ENCODE measurements around the gene CTNNBIP1. TPM values are rescaled to one million over a fixed set of nuclear protein-coding genes. Genes with fewer than 3 reads are reported as not detected.
"Not testable (repeated sequence)": the region's sequence is repeated elsewhere in the genome, so short reads cannot be mapped to it uniquely, and the experiment has no call there.

Gene CTNNBIP1
- total and polyA plus RNA-seq, 9 donors = 47.3 to 81.1 (median 58.7) TPM

GRCh38 chr1:9816199-9816598 lies 93.9 kb downstream of the CTNNBIP1 start:
- Histone ChIP-seq H3K27me3 (ENCODE audit: control insufficient read depth, insufficient read depth, low read length) (no peaks in the 10 kb centered on the region), H3K4me1 (ENCODE audit: control insufficient read depth, insufficient read depth, low read length) (no peaks in the 10 kb centered on the region), H3K9me3 (replicated peaks; ENCODE audit: control insufficient read depth, low read depth, low read length) (no peaks in the 10 kb centered on the region), H3K27ac (ENCODE audit: low read length) (no peak overlapping the region), H3K36me3 (ENCODE audit: control insufficient read depth, insufficient read depth, low read length) (peaks cover 5% of the 10 kb centered on the region), H3K4me3 (ENCODE audit: low read length) (no peak overlapping the region)
- no CpG with 5 or more reads among the region's 1 CpG for WGBS (ENCODE audit: insufficient coverage)
- DNase-seq = no peak

DNA sequence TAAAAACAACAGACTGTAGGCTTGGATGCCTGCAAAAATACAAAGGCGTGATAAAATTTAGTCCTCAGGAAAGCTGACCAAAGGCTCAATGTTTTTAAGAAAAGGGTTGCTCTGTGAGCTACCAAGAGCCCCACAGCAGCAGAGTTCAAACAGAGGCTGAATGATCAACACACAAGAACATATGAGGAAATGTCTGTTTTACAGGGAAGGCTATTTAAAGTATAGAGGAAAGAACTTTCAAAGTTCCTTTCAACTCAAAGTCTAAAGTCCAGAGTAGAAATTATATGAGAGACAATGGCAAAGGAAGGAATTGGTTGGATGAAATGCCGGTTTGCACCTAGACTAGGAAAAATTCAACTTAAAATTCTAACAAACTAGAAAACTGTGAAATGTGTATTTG lies 94.9 kb downstream of the CTNNBIP1 start:
- Histone ChIP-seq H3K36me3 (ENCODE audit: control insufficient read depth, insufficient read depth, low read length) (peaks cover 5% of the 10 kb centered on the region), H3K27ac (ENCODE audit: low read length) (peak overlapping the region; percentile 40), H3K4me1 (ENCODE audit: control insufficient read depth, insufficient read depth, low read length) (no peaks in the 10 kb centered on the region), H3K4me3 (ENCODE audit: low read length) (no peak overlapping the region), H3K9me3 (replicated peaks; ENCODE audit: control insufficient read depth, low read depth, low read length) (no peaks in the 10 kb centered on the region), H3K27me3 (ENCODE audit: control insufficient read depth, insufficient read depth, low read length) (no peaks in the 10 kb centered on the region)
- DNase-seq = no peak
- no CpG with 5 or more reads among the region's 2 CpGs for WGBS (ENCODE audit: insufficient coverage)

DNA sequence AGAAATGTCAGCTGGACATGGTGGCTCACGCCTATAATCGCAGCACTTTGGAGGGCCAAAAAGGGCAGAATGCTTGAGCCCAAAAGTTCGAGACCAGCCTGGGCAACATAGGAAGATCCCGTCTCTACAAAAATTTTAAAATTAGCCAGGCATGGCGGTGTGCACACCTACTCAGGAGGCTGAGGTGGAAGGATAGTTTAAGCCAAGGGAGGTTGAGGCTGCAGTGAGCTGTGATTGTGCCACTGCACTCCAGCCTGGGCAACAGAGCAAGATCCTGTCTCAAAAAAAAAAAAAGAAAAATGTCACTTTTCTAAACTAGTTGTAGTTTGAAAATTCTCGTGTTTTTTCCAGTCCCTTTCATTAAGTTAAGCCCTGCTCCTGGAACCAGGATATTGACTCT lies 95.5 kb downstream of the CTNNBIP1 start:
- Histone ChIP-seq H3K27me3 (ENCODE audit: control insufficient read depth, insufficient read depth, low read length) (no peaks in the 10 kb centered on the region), H3K36me3 (ENCODE audit: control insufficient read depth, insufficient read depth, low read length) (peaks cover 2% of the 10 kb centered on the region), H3K9me3 (replicated peaks; ENCODE audit: control insufficient read depth, low read depth, low read length) (no peaks in the 10 kb centered on the region), H3K4me1 (ENCODE audit: control insufficient read depth, insufficient read depth, low read length) (no peaks in the 10 kb centered on the region), H3K27ac (ENCODE audit: low read length) (peak overlapping the region; percentile 40), H3K4me3 (ENCODE audit: low read length) (no peak overlapping the region)
- 78% methylated on average over 5 of the region's 6 CpGs for WGBS (ENCODE audit: insufficient coverage)
- DNase-seq = no peak

DNA sequence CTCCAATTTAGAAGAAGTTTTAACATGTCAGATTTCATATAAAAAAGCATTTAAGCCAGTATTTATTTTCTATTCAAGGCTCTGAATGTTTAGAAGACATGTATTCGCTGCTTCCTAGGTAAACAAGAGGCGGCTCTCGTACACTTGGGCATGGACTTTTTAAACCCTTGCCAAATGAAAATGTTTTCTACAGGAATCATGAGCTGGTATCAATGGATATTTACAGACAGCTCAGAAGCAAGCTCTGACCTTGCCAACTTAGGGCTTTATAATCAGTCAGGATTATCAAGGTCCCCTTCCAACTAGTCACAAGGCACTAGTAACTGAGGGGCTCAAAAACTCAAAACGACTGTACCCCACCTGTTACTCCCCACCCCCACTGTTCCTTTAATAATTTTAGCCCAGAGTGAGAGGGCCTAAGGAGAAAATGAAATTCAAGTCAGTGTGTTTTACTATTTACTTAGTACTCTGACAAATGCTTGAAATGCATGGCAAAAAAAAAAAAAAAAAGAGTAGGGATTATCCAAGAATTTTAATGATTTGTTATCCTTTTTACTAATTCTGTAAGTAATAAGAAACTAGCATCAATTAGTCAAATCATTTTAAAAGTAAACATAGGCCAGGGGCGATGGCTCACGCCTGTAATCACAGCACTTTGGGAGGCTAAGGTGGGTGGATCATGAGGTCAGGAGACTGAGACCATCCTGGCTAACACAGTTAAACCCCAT lies 98.7 kb downstream of the CTNNBIP1 start:
- H3K4me1 ChIP-seq (ENCODE audit: control insufficient read depth, insufficient read depth, low read length) = peaks cover 2% of the 10 kb centered on the region
- no peak overlapping the region for H3K27ac ChIP-seq (ENCODE audit: low read length)
- H3K4me3 ChIP-seq (ENCODE audit: low read length) = no peak overlapping the region
- 100% methylated on average over 2 of the region's 6 CpGs for WGBS (ENCODE audit: insufficient coverage)
- no peaks in the 10 kb centered on the region for H3K36me3 ChIP-seq (ENCODE audit: control insufficient read depth, insufficient read depth, low read length)
- no peaks in the 10 kb centered on the region for H3K9me3 ChIP-seq (replicated peaks; ENCODE audit: control insufficient read depth, low read depth, low read length)
- no peak for DNase-seq
- H3K27me3 ChIP-seq (ENCODE audit: control insufficient read depth, insufficient read depth, low read length) = no peaks in the 10 kb centered on the region

DNA sequence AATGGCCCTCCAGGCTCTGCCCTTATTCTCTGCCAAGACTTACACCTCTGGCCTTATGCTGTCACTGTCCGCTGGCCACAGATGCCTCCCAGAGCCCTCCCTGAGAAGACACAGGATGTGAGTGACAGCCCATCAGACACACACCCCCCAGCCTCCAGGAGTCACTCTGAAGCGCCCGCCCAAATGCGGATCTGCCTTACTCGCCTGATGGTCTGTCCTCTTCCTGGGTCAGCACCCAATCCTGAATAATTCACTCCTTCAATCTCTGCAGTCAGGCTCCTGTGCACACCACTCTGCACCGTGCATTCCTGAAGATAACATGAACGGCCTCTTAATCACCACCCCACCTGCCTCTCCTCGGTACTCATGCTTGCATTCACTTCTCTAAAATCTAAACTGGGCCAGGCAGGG lies 101.0 kb downstream of the CTNNBIP1 start:
- Histone ChIP-seq H3K4me3 (ENCODE audit: low read length) (no peak overlapping the region), H3K27ac (ENCODE audit: low read length) (no peak overlapping the region), H3K4me1 (ENCODE audit: control insufficient read depth, insufficient read depth, low read length) (peaks cover 2% of the 10 kb centered on the region), H3K27me3 (ENCODE audit: control insufficient read depth, insufficient read depth, low read length) (no peaks in the 10 kb centered on the region), H3K36me3 (ENCODE audit: control insufficient read depth, insufficient read depth, low read length) (no peaks in the 10 kb centered on the region), H3K9me3 (replicated peaks; ENCODE audit: control insufficient read depth, low read depth, low read length) (no peaks in the 10 kb centered on the region)
- no peak for DNase-seq
- WGBS (ENCODE audit: insufficient coverage) = 86% methylated on average over 6 of the region's 8 CpGs

DNA sequence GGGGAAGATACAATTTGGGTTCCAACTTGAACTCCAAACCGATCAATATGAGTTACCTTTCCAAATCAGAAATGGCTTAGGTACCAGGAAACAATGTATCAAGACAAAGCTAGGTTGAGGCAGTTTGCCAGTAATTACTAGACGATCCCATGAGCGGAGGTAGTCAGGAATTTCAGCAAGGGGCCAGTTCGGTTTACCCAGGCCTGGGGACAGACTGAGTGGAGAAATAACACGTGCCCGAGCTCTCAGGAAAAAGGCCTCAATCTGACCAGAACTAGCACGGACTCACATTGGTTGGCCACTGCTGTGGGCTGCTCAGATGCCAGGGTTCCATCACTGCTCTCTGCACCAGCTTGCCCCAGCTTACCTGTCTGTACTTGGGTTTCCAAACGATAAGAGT lies 101.6 kb downstream of the CTNNBIP1 start:
- peaks cover 2% of the 10 kb centered on the region for H3K4me1 ChIP-seq (ENCODE audit: control insufficient read depth, insufficient read depth, low read length)
- WGBS (ENCODE audit: insufficient coverage) = 71% methylated on average over 8 of the region's 8 CpGs

DNA sequence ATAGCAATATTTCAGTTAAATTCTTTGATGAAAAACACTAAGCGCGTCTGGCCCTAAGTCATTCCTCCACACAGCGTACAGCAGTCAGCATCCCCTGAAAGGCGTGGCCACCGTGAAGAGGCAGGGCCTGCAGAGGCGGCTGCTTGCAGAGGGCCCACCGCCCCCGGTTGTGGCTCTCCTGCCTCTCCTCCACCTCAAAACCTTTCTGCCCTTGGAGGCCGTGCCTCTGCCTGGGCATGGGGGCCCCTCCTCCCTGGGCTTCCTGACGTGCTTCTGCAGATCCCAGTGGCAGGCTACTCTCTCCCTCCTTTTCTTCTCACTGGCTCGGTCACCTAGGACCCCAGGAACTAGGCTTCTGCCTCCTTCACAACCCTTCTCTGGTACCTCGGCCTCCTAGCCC lies 102.5 kb downstream of the CTNNBIP1 start:
- DNase-seq = no peak
- Histone ChIP-seq H3K4me3 (ENCODE audit: low read length) (no peak overlapping the region), H3K9me3 (replicated peaks; ENCODE audit: control insufficient read depth, low read depth, low read length) (no peaks in the 10 kb centered on the region), H3K36me3 (ENCODE audit: control insufficient read depth, insufficient read depth, low read length) (no peaks in the 10 kb centered on the region), H3K27ac (ENCODE audit: low read length) (no peak overlapping the region), H3K27me3 (ENCODE audit: control insufficient read depth, insufficient read depth, low read length) (no peaks in the 10 kb centered on the region), H3K4me1 (ENCODE audit: control insufficient read depth, insufficient read depth, low read length) (peaks cover 2% of the 10 kb centered on the region)
- WGBS (ENCODE audit: insufficient coverage) = 44% methylated on average over 12 of the region's 12 CpGs

More for the DNA sequence above, 101.6 kb downstream of the CTNNBIP1 start:
- DNase-seq = no peak
- Histone ChIP-seq H3K27ac (ENCODE audit: low read length) (no peak overlapping the region), H3K36me3 (ENCODE audit: control insufficient read depth, insufficient read depth, low read length) (no peaks in the 10 kb centered on the region), H3K9me3 (replicated peaks; ENCODE audit: control insufficient read depth, low read depth, low read length) (no peaks in the 10 kb centered on the region), H3K27me3 (ENCODE audit: control insufficient read depth, insufficient read depth, low read length) (no peaks in the 10 kb centered on the region), H3K4me3 (ENCODE audit: low read length) (no peak overlapping the region)

DNA sequence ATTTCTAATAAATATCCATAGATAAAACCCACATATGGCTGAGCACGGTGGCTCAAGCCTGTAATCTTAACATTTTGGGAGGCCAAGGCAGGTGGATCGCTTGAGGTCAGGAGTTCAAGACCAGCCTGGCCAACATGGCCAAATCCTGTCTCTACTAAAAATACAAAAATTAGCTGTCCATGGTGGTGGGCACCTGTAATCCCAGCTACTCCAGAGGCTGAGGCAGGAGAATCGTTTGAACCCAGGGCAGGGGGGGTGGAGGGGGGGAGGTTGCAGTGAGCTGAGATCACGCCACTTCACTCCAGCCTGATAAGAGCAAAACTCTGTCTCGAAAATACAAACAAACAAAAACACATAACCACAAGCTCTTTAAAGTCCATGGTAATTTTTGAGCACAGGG lies 104.1 kb downstream of the CTNNBIP1 start:
- H3K36me3 ChIP-seq (ENCODE audit: control insufficient read depth, insufficient read depth, low read length); H3K27ac ChIP-seq (ENCODE audit: low read length); H3K4me1 ChIP-seq (ENCODE audit: control insufficient read depth, insufficient read depth, low read length); H3K4me3 ChIP-seq (ENCODE audit: low read length); H3K27me3 ChIP-seq (ENCODE audit: control insufficient read depth, insufficient read depth, low read length); H3K9me3 ChIP-seq (replicated peaks; ENCODE audit: control insufficient read depth, low read depth, low read length); DNase-seq: not testable (repeated sequence)
- 93% methylated on average over 2 of the region's 5 CpGs for WGBS (ENCODE audit: insufficient coverage)

DNA sequence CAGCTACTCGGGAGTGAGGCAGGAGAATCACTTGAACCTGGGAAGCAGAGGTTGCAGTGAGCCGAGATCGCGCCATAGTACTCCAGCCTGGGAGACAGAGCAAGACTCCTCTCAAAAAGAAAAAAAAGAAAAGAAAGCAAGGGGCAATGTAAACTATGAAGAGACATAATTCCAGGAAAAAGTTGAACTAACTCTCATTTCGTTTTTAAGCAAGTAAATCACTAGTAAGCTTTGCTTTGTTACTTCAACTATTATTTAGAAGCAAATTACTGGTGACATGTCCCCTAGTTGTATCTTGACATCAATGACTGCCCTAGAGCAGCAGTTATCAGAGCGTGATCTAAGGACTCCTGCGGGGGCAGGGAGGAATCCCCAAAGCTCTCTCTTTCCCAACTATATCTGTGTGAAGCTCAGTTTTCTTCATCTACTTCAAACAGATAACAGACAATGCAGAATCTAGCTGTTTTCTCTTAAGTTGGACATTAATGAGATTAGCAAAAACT lies 105.0 kb downstream of the CTNNBIP1 start:
- Histone ChIP-seq H3K36me3 (ENCODE audit: control insufficient read depth, insufficient read depth, low read length) (no peaks in the 10 kb centered on the region), H3K27ac (ENCODE audit: low read length) (no peak overlapping the region), H3K9me3 (replicated peaks; ENCODE audit: control insufficient read depth, low read depth, low read length) (no peaks in the 10 kb centered on the region), H3K4me3 (ENCODE audit: low read length) (no peak overlapping the region), H3K27me3 (ENCODE audit: control insufficient read depth, insufficient read depth, low read length) (no peaks in the 10 kb centered on the region), H3K4me1 (ENCODE audit: control insufficient read depth, insufficient read depth, low read length) (peaks cover 2% of the 10 kb centered on the region)
- WGBS (ENCODE audit: insufficient coverage) = 0% methylated on average over 1 of the region's 7 CpGs
- no peak for DNase-seq

DNA sequence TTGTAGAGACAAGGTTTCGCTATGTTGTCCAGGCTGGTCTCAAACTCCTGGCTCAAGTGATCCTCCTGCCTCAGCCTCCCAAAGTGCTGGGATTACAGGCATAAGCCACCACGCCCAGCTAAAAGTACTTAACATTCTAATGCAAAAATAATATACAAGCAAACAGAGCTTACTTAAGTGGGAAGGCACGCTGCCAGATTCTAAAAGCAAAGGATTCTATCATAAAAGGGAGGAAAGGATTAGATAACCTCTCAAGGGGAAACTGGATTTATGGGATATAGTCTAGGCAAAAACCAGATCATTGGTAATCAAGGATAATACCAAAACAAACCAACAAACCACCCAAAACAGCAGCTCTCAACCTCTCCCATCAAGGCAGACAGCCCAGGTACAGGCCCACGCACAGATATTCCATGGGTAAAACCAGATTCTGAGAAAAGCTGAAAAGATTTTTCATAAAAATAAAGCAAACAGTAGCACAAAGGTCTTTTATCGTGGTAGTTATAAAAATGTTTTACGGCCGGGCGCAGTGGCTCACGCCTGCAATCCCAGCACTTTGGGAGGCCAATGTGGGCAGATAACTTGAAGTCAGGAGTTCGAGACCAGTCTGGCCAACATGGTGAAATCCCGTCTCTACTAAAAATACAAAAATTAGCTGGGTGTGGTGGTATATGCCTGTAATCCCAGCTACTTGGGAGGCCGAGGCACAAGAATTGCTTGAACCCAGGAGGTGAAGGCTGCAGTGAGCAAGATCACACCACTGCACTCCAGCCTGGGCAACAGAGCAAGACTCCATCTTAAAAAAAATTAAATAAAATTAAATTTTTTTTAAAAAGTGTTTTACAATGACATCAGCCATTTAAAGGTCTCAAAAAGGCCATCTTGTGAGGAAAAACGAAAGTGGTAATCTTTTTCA lies 106.8 kb downstream of the CTNNBIP1 start:
- not testable (repeated sequence) for H3K4me1 ChIP-seq (ENCODE audit: control insufficient read depth, insufficient read depth, low read length)
- 80% methylated on average over 4 of the region's 13 CpGs for WGBS (ENCODE audit: insufficient coverage)

More for the DNA sequence above, 106.8 kb downstream of the CTNNBIP1 start:
- H3K9me3 ChIP-seq (replicated peaks; ENCODE audit: control insufficient read depth, low read depth, low read length); H3K36me3 ChIP-seq (ENCODE audit: control insufficient read depth, insufficient read depth, low read length); H3K27me3 ChIP-seq (ENCODE audit: control insufficient read depth, insufficient read depth, low read length); H3K27ac ChIP-seq (ENCODE audit: low read length); H3K4me3 ChIP-seq (ENCODE audit: low read length): not testable (repeated sequence)
- DNase-seq = peak; percentile 32

Measured in muscle of leg (tissue), 11 donors.